ENCODE measurements around the gene TIMM50.

GRCh38 chr19:39515551-39516191, 35.0 kb downstream of the TIMM50 start:
- TF ChIP-seq CTCF (IDR thresholded peaks at IDR 0.05 in 4 of 5, conservative IDR thresholded peaks at IDR 0.05 in 1 of 5) (no peak), POLR2A (IDR thresholded peaks at IDR 0.05) (no peak)

All from gastrocnemius medialis (tissue), 4 donors.